GM19372 (cell line): ENCODE measurements around the gene TRIM31.

Experiments
- ATAC-seq: cut with Tn5 transposase; IDR thresholded peaks from one replicate; pipeline ENCODE4 v1.9.1; 2021; ENCODE audit warnings: mild to moderate bottlenecking, low read depth, moderate library complexity; ENCODE audit not compliant: unreplicated experiment

TRIM31 gene

DNA sequence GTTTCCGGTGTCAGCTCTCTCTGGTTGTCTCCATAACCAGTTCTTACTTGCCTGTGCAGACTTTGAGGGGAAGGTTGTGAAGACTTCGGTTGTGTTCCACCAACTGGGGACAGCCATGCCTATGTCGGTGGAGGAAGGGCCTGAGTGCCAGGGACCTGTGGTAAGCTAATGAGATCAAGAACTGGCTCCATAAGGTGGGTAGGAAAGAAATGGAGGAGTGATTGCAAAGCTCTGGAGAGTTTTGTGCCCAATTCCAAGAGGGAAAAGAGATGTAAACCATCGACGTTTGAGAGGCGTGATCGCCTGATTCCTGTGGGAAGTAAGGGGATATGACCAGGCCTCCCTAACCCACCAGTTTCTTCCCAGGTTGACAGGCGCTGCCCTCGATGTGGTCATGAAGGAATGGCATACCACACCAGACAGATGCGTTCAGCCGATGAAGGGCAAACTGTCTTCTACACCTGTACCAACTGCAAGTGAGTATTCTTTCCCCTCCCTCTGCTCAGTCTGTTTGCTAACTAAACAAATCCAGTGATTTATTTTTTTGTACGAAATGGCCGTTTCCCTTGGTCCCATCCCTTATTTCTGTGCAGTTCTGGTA lies 50.9 kb downstream of the TRIM31 start:
- no peak for ATAC-seq

DNA sequence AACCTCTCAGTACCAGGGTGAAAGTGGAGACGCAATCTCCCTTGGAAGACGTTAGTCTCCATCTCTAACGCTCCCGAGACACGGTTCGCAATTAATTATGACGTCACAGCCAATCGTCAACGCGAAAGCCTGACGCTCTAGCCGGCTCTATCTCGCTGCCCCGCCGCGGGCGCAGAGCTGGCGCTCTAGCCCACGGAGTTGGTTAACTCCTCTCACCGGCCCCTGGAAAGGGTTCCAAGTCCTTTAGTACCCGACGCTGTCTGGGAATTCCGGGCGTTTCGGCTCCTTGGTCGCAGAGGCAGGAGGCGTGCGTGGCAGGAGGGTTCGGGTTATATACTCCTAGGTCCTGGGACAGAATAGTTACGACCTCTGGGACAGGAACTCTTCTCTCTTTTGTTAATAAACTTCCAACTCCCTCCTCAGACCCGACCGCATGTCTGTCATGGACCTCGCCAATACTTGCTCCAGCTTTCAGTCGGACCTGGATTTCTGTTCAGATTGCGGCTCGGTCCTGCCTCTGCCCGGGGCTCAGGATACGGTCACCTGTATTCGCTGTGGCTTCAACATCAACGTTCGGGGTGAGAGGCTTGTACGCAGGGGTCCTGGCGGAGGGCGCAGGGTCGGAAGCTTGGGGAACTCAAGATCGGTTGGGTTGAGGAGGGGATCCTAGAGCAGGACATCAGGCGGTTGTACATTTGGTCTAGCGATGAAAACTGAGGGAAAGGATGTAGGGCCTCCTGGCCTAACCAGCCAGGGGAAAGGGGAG lies 51.6 kb downstream of the TRIM31 start, which contains the start of gene POLR1H:
Gene POLR1H (plus strand): TSS at position 174 of the 766 bp plus-strand sequence. CDS start 260 bp downstream, at position 434.
- ATAC-seq = peak; percentile 90

DNA sequence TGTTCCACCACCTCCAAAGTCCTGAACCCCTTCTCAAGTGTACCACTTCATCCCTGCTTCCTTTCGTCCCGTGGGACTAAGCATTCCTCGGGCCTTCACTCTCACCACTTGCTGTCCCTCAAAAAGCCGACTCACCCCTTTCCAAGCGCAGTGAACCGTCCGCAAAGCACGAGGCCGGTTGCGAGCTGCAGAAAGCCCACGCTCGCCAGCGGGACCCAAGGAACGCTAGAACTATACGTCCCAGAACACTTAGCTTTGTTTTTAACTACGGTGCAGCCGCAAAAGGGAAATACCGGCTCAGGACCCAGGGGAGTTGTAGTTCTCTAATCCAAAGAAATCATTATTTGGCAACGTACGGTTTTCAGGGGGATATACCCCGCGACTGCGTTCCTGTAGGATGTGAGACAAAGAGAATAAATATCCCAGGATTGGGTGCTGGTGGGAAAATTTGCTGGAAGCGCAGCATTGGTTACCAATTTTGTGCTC lies 52.2 kb downstream of the TRIM31 start:
- ATAC-seq = peak; percentile 21

GRCh38 chr6:30055513-30055912 lies 57.4 kb downstream of the TRIM31 start:
- ATAC-seq = no peak

- ATAC-seq = no peak
Measured at GRCh38 chr6:30053682-30054081, 59.2 kb downstream of the TRIM31 start.
